H1 (cell line): ENCODE results near the gene GLCE. TPM values are rescaled to one million over a fixed set of nuclear protein-coding genes. Genes with fewer than 3 reads are reported as not detected.

Experiments used
- CTCF ChIA-PET: fragments of 300-600 bp; sonication (Branson Sonifier 250); formaldehyde crosslinking; loops from one replicate; lab custom pipeline; 2021; ENCODE audit not compliant: partially characterized antibody; lab: Charles Lee
- POLR2A ChIA-PET: fragments of 300-600 bp; sonication (Branson Sonifier 250); formaldehyde crosslinking; loops from one replicate; lab custom pipeline; 2021; ENCODE audit warnings: inconsistent platforms; ENCODE audit not compliant: partially characterized antibody; lab: Charles Lee
- DNase-seq, 2 experiments: peaks; one replicate each; pipeline versions ENCODE4 v3.0.0 to v3.0.0-alpha.2; 2010 to 2022; ENCODE audit warnings: low spot score in 2 of 2, low read depth in 1 of 2, mixed read lengths in 1 of 2
- FAIRE-seq: peaks from 2 replicates; lab custom pipeline; 2011; peaks lifted over from hg19 to GRCh38; lab: Jason Lieb, UNC
- H2AFZ ChIP-seq: 2 replicates; pipeline ENCODE4 v1.8.1; 2012; ENCODE audit warnings: low read length, inconsistent platforms
- H2AK5ac ChIP-seq: 2 replicates; pipeline ENCODE4 v1.6.1; 2013; ENCODE audit warnings: low read depth, low read length
- H2BK120ac ChIP-seq: replicated peaks from 2 replicates; pipeline ENCODE3; 2013; ENCODE audit warnings: low read depth, low read length, inconsistent platforms
- H2BK12ac ChIP-seq: 2 replicates; pipeline ENCODE4 v1.6.1; 2013; ENCODE audit warnings: low read depth, low read length
- H2BK15ac ChIP-seq: 2 replicates; pipeline ENCODE4 v1.6.1; 2013; ENCODE audit warnings: low read length
- H2BK20ac ChIP-seq: 2 replicates; pipeline ENCODE4 v1.6.1; 2013; ENCODE audit warnings: low read length
- H2BK5ac ChIP-seq: 2 replicates; pipeline ENCODE4 v1.6.1; 2013; ENCODE audit warnings: low read depth, low read length
- H3K14ac ChIP-seq: 2 replicates; pipeline ENCODE4 v1.6.1; 2013; ENCODE audit warnings: inconsistent platforms; ENCODE audit not compliant: insufficient read length
- H3K18ac ChIP-seq: 2 replicates; pipeline ENCODE4 v1.6.1; 2013; ENCODE audit warnings: low read length; ENCODE audit errors: extremely low read depth
- H3K23ac ChIP-seq: 2 replicates; pipeline ENCODE4 v1.6.1; 2013; ENCODE audit warnings: inconsistent platforms; ENCODE audit not compliant: insufficient read length
- H3K23me2 ChIP-seq: 2 replicates; pipeline ENCODE4 v1.6.1; 2013; ENCODE audit warnings: low read depth, low read length
- H3K27ac ChIP-seq: 2 replicates; pipeline ENCODE4 v1.6.1; 2011; ENCODE audit warnings: low read depth, low read length, inconsistent platforms
- H3K27me3 ChIP-seq, 4 experiments: replicated peaks in 1 of 4; 1 replicate in 1 of 4; 2 replicates in 3 of 4; pipeline versions ENCODE4 v1.6.1 to v1.8.1; 2011 to 2013; ENCODE audit warnings: low read length in 3 of 4, mild to moderate bottlenecking in 3 of 4, inconsistent platforms in 2 of 4, mixed read lengths in 2 of 4, moderate library complexity in 1 of 4; ENCODE audit not compliant: control insufficient read depth in 3 of 4, insufficient read depth in 3 of 4; ENCODE audit errors: extremely low read depth in 1 of 4
- H3K36me3 ChIP-seq, 4 experiments: 2 replicates each; pipeline versions ENCODE4 v1.6.1 to v1.8.1; 2011 to 2013; ENCODE audit warnings: mild to moderate bottlenecking in 4 of 4, low read length in 3 of 4, moderate library complexity in 2 of 4, control low read depth in 1 of 4, inconsistent platforms in 1 of 4; ENCODE audit not compliant: insufficient read depth in 4 of 4, control insufficient read depth in 2 of 4
- H3K4ac ChIP-seq: replicated peaks from 2 replicates; pipeline ENCODE3; 2013; ENCODE audit warnings: low read length, low read depth, mixed read lengths, inconsistent platforms; ENCODE audit not compliant: insufficient read length
- H3K4me1 ChIP-seq, 4 experiments: replicated peaks in 1 of 4; 1 replicate in 1 of 4; 2 replicates in 3 of 4; pipeline versions ENCODE4 v1.6.1 to v1.8.1; 2011 to 2013; ENCODE audit warnings: low read length in 3 of 4, inconsistent platforms in 2 of 4, mixed read lengths in 1 of 4; ENCODE audit not compliant: insufficient read depth in 4 of 4, control insufficient read depth in 3 of 4
- H3K4me2 ChIP-seq, 2 experiments: 2 replicates each; pipeline versions ENCODE4 v1.6.1 to v1.8.1; 2011 to 2013; ENCODE audit warnings: low read depth in 2 of 2, low read length in 2 of 2, control low read depth in 1 of 2, inconsistent platforms in 1 of 2, mild to moderate bottlenecking in 1 of 2; ENCODE audit not compliant: insufficient read depth in 1 of 2
- H3K4me3 ChIP-seq, 4 experiments: fragments of 200-600, 300-600 bp in 1 of 4; sonication (generic), shearing (Covaris generic), sonication (Bioruptor Twin) in 1 of 4; 2 replicates each; pipeline versions ENCODE4 v1.5.1 to v1.8.1; 2011 to 2016; ENCODE audit warnings: low read length in 4 of 4, low read depth in 3 of 4, control low read depth in 2 of 4, inconsistent platforms in 2 of 4, mild to moderate bottlenecking in 2 of 4, mixed read lengths in 1 of 4, moderate library complexity in 1 of 4; ENCODE audit not compliant: insufficient read depth in 2 of 4; ENCODE audit errors: extremely low read depth in 1 of 4
- H3K56ac ChIP-seq: replicated peaks from 2 replicates; pipeline ENCODE3; 2013; ENCODE audit warnings: low read depth, mild to moderate bottlenecking, mixed read lengths, low read length, inconsistent platforms; ENCODE audit not compliant: insufficient read length
- H3K79me1 ChIP-seq: 2 replicates; pipeline ENCODE4 v1.6.1; 2013; ENCODE audit warnings: low read depth, low read length, control low read depth
- H3K79me2 ChIP-seq, 2 experiments: 2 replicates each; pipeline versions ENCODE4 v1.6.1 to v1.8.1; 2012 to 2013; ENCODE audit warnings: low read length in 2 of 2, mild to moderate bottlenecking in 2 of 2, inconsistent platforms in 1 of 2; ENCODE audit not compliant: insufficient read depth in 2 of 2, control insufficient read depth in 1 of 2
- H3K9ac ChIP-seq, 4 experiments: replicated peaks in 1 of 4; 1 replicate in 1 of 4; 2 replicates in 3 of 4; pipeline versions ENCODE4 v1.6.1 to v1.8.1; 2011 to 2013; ENCODE audit warnings: low read depth in 3 of 4, low read length in 3 of 4, control low read depth in 2 of 4, mild to moderate bottlenecking in 2 of 4, moderate library complexity in 2 of 4, inconsistent platforms in 1 of 4; ENCODE audit errors: extremely low read depth in 1 of 4
- H3K9me3 ChIP-seq, 2 experiments: 2 replicates each; pipeline versions ENCODE4 v1.6.1 to v1.8.1; 2012 to 2013; ENCODE audit warnings: mild to moderate bottlenecking in 2 of 2, moderate library complexity in 2 of 2, control low read depth in 1 of 2, inconsistent platforms in 1 of 2, low read depth in 1 of 2, low read length in 1 of 2, mixed read lengths in 1 of 2; ENCODE audit not compliant: insufficient read depth in 2 of 2
- H4K20me1 ChIP-seq, 2 experiments: replicated peaks in 1 of 2; 2 replicates each; pipeline versions ENCODE3 to v1.8.1; 2011 to 2013; ENCODE audit warnings: inconsistent platforms in 2 of 2, low read length in 2 of 2, mild to moderate bottlenecking in 1 of 2; ENCODE audit not compliant: insufficient read depth in 2 of 2, control insufficient read depth in 1 of 2
- H4K5ac ChIP-seq: 2 replicates; pipeline ENCODE4 v1.6.1; 2013; ENCODE audit warnings: low read length, low read depth, mixed read lengths, inconsistent platforms; ENCODE audit not compliant: insufficient read length
- H4K8ac ChIP-seq: 2 replicates; pipeline ENCODE4 v1.8.0; 2013; ENCODE audit warnings: mild to moderate bottlenecking, moderate library complexity, low read length, inconsistent platforms; ENCODE audit not compliant: insufficient read depth; ENCODE audit errors: extremely low read depth
- H4K91ac ChIP-seq: replicated peaks from 2 replicates; pipeline ENCODE3; 2013; ENCODE audit warnings: low read length, mixed read lengths, inconsistent platforms; ENCODE audit not compliant: insufficient read length
- CREB1 ChIP-seq: IDR thresholded peaks from 2 replicates; pipeline ENCODE4 v1.6.1; 2012; ENCODE audit warnings: inconsistent platforms
- EP300 ChIP-seq, 2 experiments: IDR thresholded peaks; 1 replicate in 1 of 2; 2 replicates in 1 of 2; pipeline ENCODE4 v1.6.1; 2011 to 2012; ENCODE audit warnings: low read depth in 2 of 2, low read length in 2 of 2, mild to moderate bottlenecking in 2 of 2, borderline replicate concordance in 1 of 2, inconsistent platforms in 1 of 2, moderate library complexity in 1 of 2
- EZH2 ChIP-seq: fragments of 200-600 bp; sonication (generic); IDR thresholded peaks from 2 replicates; pipeline ENCODE4 v1.7.1; 2012; ENCODE audit warnings: low read depth, mild to moderate bottlenecking, moderate library complexity, low read length, inconsistent platforms; ENCODE audit not compliant: severe bottlenecking
- GABPA ChIP-seq: IDR thresholded peaks from 2 replicates; pipeline ENCODE4 v1.6.1; 2011; ENCODE audit warnings: mild to moderate bottlenecking, low read length, moderate library complexity, borderline replicate concordance; ENCODE audit not compliant: insufficient read depth
- KDM1A ChIP-seq: fragments of 200-600, 300-600 bp; sonication (generic); IDR thresholded peaks from 2 replicates; pipeline ENCODE4 v1.7.1; 2016; ENCODE audit warnings: mild to moderate bottlenecking, low read length, borderline replicate concordance
- POLR2AphosphoS5 ChIP-seq: IDR thresholded peaks from 2 replicates; pipeline ENCODE4 v1.6.1; 2011; ENCODE audit warnings: low read depth, low read length
- RAD21 ChIP-seq, 2 experiments: IDR thresholded peaks in 1 of 2; conservative IDR thresholded peaks in 1 of 2; 2 replicates each; pipeline ENCODE4 v1.6.1; 2011; ENCODE audit warnings: low read depth in 2 of 2, low read length in 2 of 2, improper control_type of control experiment in 1 of 2, inconsistent platforms in 1 of 2, mild to moderate bottlenecking in 1 of 2, moderate library complexity in 1 of 2
- WGBS, 2 experiments: shearing (Covaris generic) in 1 of 2; methylation state at CpG; one replicate each; pipeline versions ENCODE4 v1.1.6 to v1.1.7; 2013 to 2015; ENCODE audit warnings: low lambda C conversion rate in 2 of 2, mixed read lengths in 2 of 2, inconsistent platforms in 1 of 2, low coverage in 1 of 2, missing lambda C conversion rate in 1 of 2; ENCODE audit not compliant: insufficient replicate concordance in 2 of 2, insufficient coverage in 1 of 2, insufficient read length in 1 of 2; ENCODE audit errors: extremely low coverage in 1 of 2, missing lambda C conversion rate in 1 of 2; 5-methylcytosine and 5-hydroxymethylcytosine counted together
- polyA plus RNA-seq, 7 experiments: library from polyadenylated mRNA; depleted of rRNA in 3 of 7; stranded (reverse) in 5 of 7; unstranded in 2 of 7; fragments of >200 nt in 5 of 7; fragments of 200-250 nt in 2 of 7; gene quantifications; 1 replicate in 5 of 7; 2 replicates in 1 of 7; 4 replicates in 1 of 7; pipeline versions ENCODE4 v1.2.1 to v1.2.3, GENCODE V29; 2011 to 2013; ENCODE audit warnings: missing spikeins in 2 of 7, mixed read lengths in 2 of 7
- total RNA-seq: library from RNA; stranded (reverse); fragmentation: NEBNext Ultra II Directional; extraction: Animal tissue kit (Norgen Biotek cat#: 25700); gene quantifications from 2 replicates; pipeline ENCODE4 v1.2.1, GENCODE V29; 2021

GLCE gene
- total and polyA plus RNA-seq, 2 of the 8 experiments (the other 6 are each of a cell fraction or from before 2014, with no cell fraction given), result 17.1 to 22.7 TPM

GRCh38 chr15:69311319-69311721 lies 150.9 kb downstream of the GLCE start:
- no peak for FAIRE-seq
- Histone ChIP-seq H3K9ac (no peak overlapping the region), H3K4me2 (no peak overlapping the region), H3K23me2 (peaks cover 2% of the 10 kb centered on the region; the same call in 1 of the 2 replicates), H4K5ac (no peak overlapping the region), H2BK15ac (no peak overlapping the region), H3K27ac (no peak overlapping the region), H3K36me3 (no peaks in the 10 kb centered on the region; a peak in 4 of 8 replicates), H2BK5ac (no peak overlapping the region), H2AK5ac (no peak overlapping the region), H3K4me1 (peaks cover 0 to 4% (median 0%) of the 10 kb centered on the region in 4 experiments; a peak in 3 of 7 replicates), H3K4me3 (no peak overlapping the region), H3K79me2 (no peaks in the 10 kb centered on the region; a peak in 1 of 4 replicates), H4K8ac (no peak overlapping the region), H3K18ac (no peak overlapping the region), H3K56ac (no peak overlapping the region), H3K4ac (no peak overlapping the region), H4K20me1 (peaks cover 0 to 1% of the 10 kb centered on the region in 2 experiments), H2BK20ac (no peak overlapping the region), H3K79me1 (peaks cover 2% of the 10 kb centered on the region), H3K9me3 (no peaks in the 10 kb centered on the region), H3K27me3 (no peaks in the 10 kb centered on the region), H3K14ac (no peak overlapping the region), H2AFZ (no peak overlapping the region), H4K91ac (no peak overlapping the region), H2BK120ac (no peak overlapping the region), H2BK12ac (no peak overlapping the region), H3K23ac (no peak overlapping the region)
- DNase-seq, result no peak
- 83% methylated on average over 5 of the region's 5 CpGs; no CpG with 5 or more reads in 1 of the 2 experiments for WGBS, 2 experiments
- no peak for TF ChIP-seq RAD21 (IDR thresholded peaks at IDR 0.05 in 1 of 2, conservative IDR thresholded peaks at IDR 0.05 in 1 of 2; ENCODE audit: low read depth in 2 of 2, low read length in 2 of 2)
- TF ChIP-seq POLR2AphosphoS5, result no peak
- TF ChIP-seq EP300 (IDR thresholded peaks at IDR 0.05; ENCODE audit: borderline replicate concordance in 1 of 2, low read depth in 2 of 2, low read length in 2 of 2), result no peak
- TF ChIP-seq CREB1, result no peak
- no peak for TF ChIP-seq GABPA
- TF ChIP-seq EZH2, result no peak
- no peak for TF ChIP-seq KDM1A
- POLR2A ChIA-PET, result no interaction called here
- CTCF ChIA-PET, result interaction anchor here (1.5 kb wide), 1 partner anchor 34 kb away, joined by 3 read pairs; no protein-coding TSS in a partner anchor
